Activated naive CD4-positive, alpha-beta T cell treated with anti-CD3 and anti-CD28 coated beads, Interleukin-2, amount 10 ng/mL, durations not matched to agents 7 days and 5 days (primary cell): ENCODE measurements around the gene PKIG.
"Not testable (repeated sequence)": the region's sequence is repeated elsewhere in the genome, so short reads cannot be mapped to it uniquely, and the experiment has no call there.

Experiments used
- CTCF ChIA-PET: fragments of 350-600 bp; sonication (Branson Sonifier 250); formaldehyde crosslinking; loops from one replicate; lab custom pipeline; 2021; ENCODE audit warnings: antibody characterized with exemption; lab: Charles Lee
- DNase-seq: peaks from one replicate; pipeline ENCODE4 v3.0.0-alpha.2; 2020
- H3K27ac Mint-ChIP-seq: one replicate; pipeline ENCODE4 v1.8.0; 2021; ENCODE audit warnings: mild to moderate bottlenecking, moderate library complexity, mixed read lengths
- H3K27me3 Mint-ChIP-seq: one replicate; pipeline ENCODE4 v1.8.0; 2021; ENCODE audit warnings: mild to moderate bottlenecking, mixed read lengths
- H3K36me3 Mint-ChIP-seq: one replicate; pipeline ENCODE4 v1.8.0; 2021; ENCODE audit warnings: mixed read lengths
- H3K4me1 Mint-ChIP-seq: one replicate; pipeline ENCODE4 v1.8.0; 2021; ENCODE audit warnings: mixed read lengths
- H3K4me3 Mint-ChIP-seq: one replicate; pipeline ENCODE4 v1.8.0; 2021; ENCODE audit warnings: mild to moderate bottlenecking, moderate library complexity, mixed read lengths
- H3K9me3 Mint-ChIP-seq: one replicate; pipeline ENCODE4 v1.8.0; 2021; ENCODE audit warnings: mixed read lengths

PKIG gene

GRCh38 chr20:44552950-44553908 lies 29.1 kb upstream of the PKIG start:
- H3K4me3 Mint-ChIP-seq: no peak overlapping the region
- peaks cover 5% of the 10 kb centered on the region for H3K27me3 Mint-ChIP-seq
- H3K27ac Mint-ChIP-seq: no peak overlapping the region
- H3K4me1 Mint-ChIP-seq: peaks cover 9% of the 10 kb centered on the region
- no peaks in the 10 kb centered on the region for H3K9me3 Mint-ChIP-seq
- no peak for DNase-seq
- H3K36me3 Mint-ChIP-seq: no peaks in the 10 kb centered on the region
- CTCF ChIA-PET: interaction anchor here (1.6 kb wide), 1 partner anchor 57 kb away, joined by 6 read pairs; no protein-coding TSS in a partner anchor

GRCh38 chr20:44559302-44559701 lies 23.1 kb upstream of the PKIG start:
- H3K4me3 Mint-ChIP-seq: no peak overlapping the region
- no peaks in the 10 kb centered on the region for H3K9me3 Mint-ChIP-seq
- CTCF ChIA-PET: no interaction called here
- no peaks in the 10 kb centered on the region for H3K36me3 Mint-ChIP-seq
- peaks cover 26% of the 10 kb centered on the region for H3K27me3 Mint-ChIP-seq
- H3K4me1 Mint-ChIP-seq: no peaks in the 10 kb centered on the region
- H3K27ac Mint-ChIP-seq: no peak overlapping the region
- DNase-seq: no peak

GRCh38 chr20:44560229-44560628 lies 22.1 kb upstream of the PKIG start:
- CTCF ChIA-PET: interaction anchor here (0.6 kb wide), 1 partner anchor 16 kb away, joined by 3 read pairs; no protein-coding TSS in a partner anchor
- DNase-seq: no peak
- no peaks in the 10 kb centered on the region for H3K4me1 Mint-ChIP-seq
- no peak overlapping the region for H3K27ac Mint-ChIP-seq
- no peaks in the 10 kb centered on the region for H3K9me3 Mint-ChIP-seq
- H3K36me3 Mint-ChIP-seq: no peaks in the 10 kb centered on the region
- H3K4me3 Mint-ChIP-seq: no peak overlapping the region
- H3K27me3 Mint-ChIP-seq: peaks cover 26% of the 10 kb centered on the region

GRCh38 chr20:44560818-44561217 lies 21.6 kb upstream of the PKIG start:
- not testable (repeated sequence) for H3K4me1 Mint-ChIP-seq, H3K4me3 Mint-ChIP-seq, H3K36me3 Mint-ChIP-seq, DNase-seq, H3K27ac Mint-ChIP-seq, H3K9me3 Mint-ChIP-seq
- H3K27me3 Mint-ChIP-seq: peaks cover 26% of the 10 kb centered on the region
- CTCF ChIA-PET: interaction anchor here (0.6 kb wide), 1 partner anchor 16 kb away, joined by 3 read pairs; no protein-coding TSS in a partner anchor

GRCh38 chr20:44561876-44562275 lies 20.5 kb upstream of the PKIG start:
- H3K27ac Mint-ChIP-seq: no peak overlapping the region
- peaks cover 27% of the 10 kb centered on the region for H3K27me3 Mint-ChIP-seq
- CTCF ChIA-PET: no interaction called here
- DNase-seq: no peak
- no peak overlapping the region for H3K4me3 Mint-ChIP-seq
- H3K36me3 Mint-ChIP-seq: no peaks in the 10 kb centered on the region
- H3K4me1 Mint-ChIP-seq: no peaks in the 10 kb centered on the region
- no peaks in the 10 kb centered on the region for H3K9me3 Mint-ChIP-seq

- H3K27me3 Mint-ChIP-seq: peaks cover 21% of the 10 kb centered on the region
- no peaks in the 10 kb centered on the region for H3K36me3 Mint-ChIP-seq
- CTCF ChIA-PET: no interaction called here
- H3K27ac Mint-ChIP-seq: no peak overlapping the region
- no peak overlapping the region for H3K4me3 Mint-ChIP-seq
- H3K4me1 Mint-ChIP-seq: peaks cover 3% of the 10 kb centered on the region
- no peaks in the 10 kb centered on the region for H3K9me3 Mint-ChIP-seq
- no peak for DNase-seq
These were observed 16.4 kb upstream of the PKIG start for GRCh38 chr20:44566018-44566417.

- Mint-ChIP-seq H3K27ac (no peak overlapping the region), H3K4me1 (peaks cover 8% of the 10 kb centered on the region), H3K9me3 (no peaks in the 10 kb centered on the region), H3K36me3 (no peaks in the 10 kb centered on the region), H3K4me3 (no peak overlapping the region), H3K27me3 (peaks cover 19% of the 10 kb centered on the region)
- CTCF ChIA-PET: no interaction called here
- DNase-seq: no peak
These were observed 15.6 kb upstream of the PKIG start for GRCh38 chr20:44566811-44567210.

- no peak overlapping the region for H3K4me3 Mint-ChIP-seq
- no peaks in the 10 kb centered on the region for H3K9me3 Mint-ChIP-seq
- H3K27ac Mint-ChIP-seq: no peak overlapping the region
- no peak for DNase-seq
- peaks cover 9% of the 10 kb centered on the region for H3K27me3 Mint-ChIP-seq
- peaks cover 8% of the 10 kb centered on the region for H3K4me1 Mint-ChIP-seq
- H3K36me3 Mint-ChIP-seq: no peaks in the 10 kb centered on the region
- CTCF ChIA-PET: no interaction called here
These were observed 12.0 kb upstream of the PKIG start for GRCh38 chr20:44570367-44570766.

GRCh38 chr20:44571362-44571988 lies 10.9 kb upstream of the PKIG start:
- no peaks in the 10 kb centered on the region for H3K36me3 Mint-ChIP-seq
- CTCF ChIA-PET: no interaction called here
- H3K27me3 Mint-ChIP-seq: peaks cover 9% of the 10 kb centered on the region
- no peak overlapping the region for H3K4me3 Mint-ChIP-seq
- H3K4me1 Mint-ChIP-seq: peaks cover 12% of the 10 kb centered on the region
- no peak for DNase-seq
- H3K9me3 Mint-ChIP-seq: no peaks in the 10 kb centered on the region
- H3K27ac Mint-ChIP-seq: no peak overlapping the region

GRCh38 chr20:44572551-44573500 lies 9.6 kb upstream of the PKIG start:
- no peaks in the 10 kb centered on the region for H3K9me3 Mint-ChIP-seq
- H3K4me1 Mint-ChIP-seq: peaks cover 20% of the 10 kb centered on the region
- CTCF ChIA-PET: interaction anchor here (0.6 kb wide), 1 partner anchor 188 kb away, joined by 3 read pairs; no protein-coding TSS in a partner anchor
- H3K27me3 Mint-ChIP-seq: no peaks in the 10 kb centered on the region
- H3K36me3 Mint-ChIP-seq: no peaks in the 10 kb centered on the region
- H3K4me3 Mint-ChIP-seq: no peak overlapping the region
- DNase-seq: no peak
- no peak overlapping the region for H3K27ac Mint-ChIP-seq

GRCh38 chr20:44573501-44573869 lies 8.9 kb upstream of the PKIG start:
- H3K27me3 Mint-ChIP-seq: no peaks in the 10 kb centered on the region

GRCh38 chr20:44574372-44574771 lies 8.0 kb upstream of the PKIG start:
- no peaks in the 10 kb centered on the region for H3K27me3 Mint-ChIP-seq
- DNase-seq: no peak
- CTCF ChIA-PET: no interaction called here

More at GRCh38 chr20:44573501-44573869, 8.9 kb upstream of the PKIG start:
- H3K4me3 Mint-ChIP-seq: no peak overlapping the region
- DNase-seq: no peak
- no peaks in the 10 kb centered on the region for H3K9me3 Mint-ChIP-seq
- peaks cover 21% of the 10 kb centered on the region for H3K4me1 Mint-ChIP-seq
- H3K27ac Mint-ChIP-seq: no peak overlapping the region
- H3K36me3 Mint-ChIP-seq: no peaks in the 10 kb centered on the region
- CTCF ChIA-PET: interaction anchor here (0.6 kb wide), 1 partner anchor 189 kb away, joined by 3 read pairs; no protein-coding TSS in a partner anchor

GRCh38 chr20:44576297-44576696 lies 6.1 kb upstream of the PKIG start:
- H3K27ac Mint-ChIP-seq: no peak overlapping the region
- peaks cover 3% of the 10 kb centered on the region for H3K27me3 Mint-ChIP-seq
- no peaks in the 10 kb centered on the region for H3K36me3 Mint-ChIP-seq
- CTCF ChIA-PET: interaction anchor here (0.6 to 3.4 kb wide), 5 partner anchors 10 to 191 kb away, joined by 3 to 22 read pairs (median 5); no protein-coding TSS in a partner anchor
- H3K4me3 Mint-ChIP-seq: no peak overlapping the region
- no peaks in the 10 kb centered on the region for H3K9me3 Mint-ChIP-seq
- peaks cover 17% of the 10 kb centered on the region for H3K4me1 Mint-ChIP-seq
- no peak for DNase-seq

More at GRCh38 chr20:44574372-44574771, 8.0 kb upstream of the PKIG start:
- Mint-ChIP-seq H3K4me1 (peaks cover 22% of the 10 kb centered on the region), H3K36me3 (no peaks in the 10 kb centered on the region), H3K4me3 (no peak overlapping the region), H3K9me3 (no peaks in the 10 kb centered on the region), H3K27ac (no peak overlapping the region)
